Activated CD4-positive, alpha-beta T cell treated with anti-CD3 and anti-CD28 coated beads for 4 hours (primary cell): ENCODE measurements around the gene TRAF5.
"Not testable (repeated sequence)": the region's sequence is repeated elsewhere in the genome, so short reads cannot be mapped to it uniquely, and the experiment has no call there.

Experiments used
- DNase-seq, 2 donors: peaks; one replicate each; pipeline ENCODE4 v3.0.0-alpha.2; 2020

TRAF5 gene

GRCh38 chr1:211347077-211347844, 20.6 kb downstream of the TRAF5 start:
- no peak for DNase-seq

GRCh38 chr1:211348547-211348946, 21.9 kb downstream of the TRAF5 start:
- DNase-seq = no peak

- DNase-seq = no peak
Observed at GRCh38 chr1:211349741-211350140, 23.1 kb downstream of the TRAF5 start.

- not testable (repeated sequence) for DNase-seq
Observed at GRCh38 chr1:211352055-211352454, 25.4 kb downstream of the TRAF5 start.

GRCh38 chr1:211352465-211352864, 25.8 kb downstream of the TRAF5 start:
- no peak for DNase-seq

GRCh38 chr1:211352985-211353515, 26.4 kb downstream of the TRAF5 start:
- peak; percentile 49 to 69 for DNase-seq

GRCh38 chr1:211353562-211354212, 27.1 kb downstream of the TRAF5 start:
- no peak for DNase-seq

GRCh38 chr1:211355873-211356272, 29.2 kb downstream of the TRAF5 start:
- no peak for DNase-seq

- no peak for DNase-seq
Observed at GRCh38 chr1:211356723-211357407, 30.2 kb downstream of the TRAF5 start.

- no peak for DNase-seq
Observed at GRCh38 chr1:211358685-211359084, 32.1 kb downstream of the TRAF5 start.

GRCh38 chr1:211359876-211360275, 33.2 kb downstream of the TRAF5 start:
- no peak for DNase-seq

- DNase-seq = no peak
Observed at GRCh38 chr1:211361202-211361601, 34.6 kb downstream of the TRAF5 start.

- DNase-seq = no peak
Observed at GRCh38 chr1:211369640-211370039, 43.0 kb downstream of the TRAF5 start.

GRCh38 chr1:211370669-211371068, 44.0 kb downstream of the TRAF5 start:
- no peak for DNase-seq

- DNase-seq = no peak
Observed at GRCh38 chr1:211371406-211372105, 44.9 kb downstream of the TRAF5 start.

- no peak for DNase-seq
Observed at GRCh38 chr1:211372463-211372862, 45.8 kb downstream of the TRAF5 start.

GRCh38 chr1:211375146-211375818, 48.6 kb downstream of the TRAF5 start:
- no peak for DNase-seq

GRCh38 chr1:211375949-211376348, 49.3 kb downstream of the TRAF5 start:
- DNase-seq = no peak

GRCh38 chr1:211376807-211377470, 50.3 kb downstream of the TRAF5 start:
- no peak for DNase-seq

GRCh38 chr1:211377539-211378450, 51.2 kb downstream of the TRAF5 start:
- DNase-seq = no peak

- no peak for DNase-seq
Observed at GRCh38 chr1:211378844-211379243, 52.2 kb downstream of the TRAF5 start.
